Vagina (tissue), 2 donors: Measurements from ENCODE around the gene MAGEA9B. TPM values are rescaled to one million over a fixed set of nuclear protein-coding genes. Genes with fewer than 3 reads are reported as not detected.
"Not testable (repeated sequence)": the region's sequence is repeated elsewhere in the genome, so short reads cannot be mapped to it uniquely, and the experiment has no call there.

Source experiments
- DNase-seq, 2 donors: peaks; one replicate each; pipeline ENCODE4 v3.0.0-alpha.2; 2017; ENCODE audit errors: extremely low spot score in 2 of 2
- H3K27ac ChIP-seq: fragments of 200-600 bp; sonication (generic); one replicate; pipeline ENCODE4 v1.5.1; 2019
- H3K27me3 ChIP-seq: fragments of 200-600 bp; sonication (generic); one replicate; pipeline ENCODE4 v1.5.1; 2019
- H3K36me3 ChIP-seq, 2 donors: fragments of 200-600 bp; sonication (generic); one replicate each; pipeline ENCODE4 v1.5.1; 2017 to 2019
- H3K4me1 ChIP-seq: fragments of 200-600 bp; sonication (generic); one replicate; pipeline ENCODE4 v1.5.1; 2019
- H3K4me3 ChIP-seq, 2 donors: fragments of 200-600 bp; sonication (generic); 1 replicate in 1 of 2; 2 replicates in 1 of 2; pipeline ENCODE4 v1.5.1; 2016 to 2019
- H3K9me3 ChIP-seq: fragments of 200-600 bp; sonication (generic); one replicate; pipeline ENCODE4 v1.5.1; 2019
- CTCF ChIP-seq, 3 experiments: fragments of 450-650 bp in 2 of 3; fragments of 200-600 bp in 1 of 3; sonication (generic) in 1 of 3; IDR thresholded peaks; one replicate each; pipeline ENCODE4 v1.5.1; 2017 to 2019; ENCODE audit warnings: antibody characterized with exemption in 3 of 3, mild to moderate bottlenecking in 2 of 3, moderate library complexity in 2 of 3
- POLR2A ChIP-seq, 2 donors: fragments of 450-650 bp; IDR thresholded peaks; one replicate each; pipeline ENCODE4 v1.6.1; 2017; ENCODE audit warnings: antibody characterized with exemption in 2 of 2, mild to moderate bottlenecking in 2 of 2, moderate library complexity in 2 of 2
- POLR2AphosphoS5 ChIP-seq, 2 donors: sonication (generic); formaldehyde crosslinking; IDR thresholded peaks; one replicate each; pipeline ENCODE4 v1.9.0; 2017; ENCODE audit warnings: antibody characterized with exemption in 2 of 2, mild to moderate bottlenecking in 2 of 2, low read depth in 1 of 2; ENCODE audit not compliant: insufficient read depth in 1 of 2
- intact Hi-C: fragments of 100-400 bp; cut with DNase I; formaldehyde crosslinking; loops from one replicate; pipeline ENCODE4 v1.15.1; 2023
- total RNA-seq: library from RNA; depleted of rRNA; stranded (reverse); fragments of >200 nt; gene quantifications from one replicate; pipeline ENCODE4 v1.2.3, GENCODE V29; 2016

Gene MAGEA9B
- total RNA-seq, 1 donor from 2014 or later, result not detected

GRCh38 chrX:149628768-149629167, 41.5 kb upstream of the MAGEA9B start:
- TF ChIP-seq POLR2A (IDR thresholded peaks at IDR 0.05), result no peak
- no peak for TF ChIP-seq CTCF (IDR thresholded peaks at IDR 0.05)
- no peak for TF ChIP-seq POLR2AphosphoS5 (IDR thresholded peaks at IDR 0.05; ENCODE audit: insufficient read depth in 1 of 2, low read depth in 1 of 2)
- no peaks in the 10 kb centered on the region for H3K36me3 ChIP-seq
- no peak overlapping the region for H3K27ac ChIP-seq
- H3K4me3 ChIP-seq, result no peak overlapping the region
- H3K27me3 ChIP-seq, result no peaks in the 10 kb centered on the region
- intact Hi-C loops, result no loop called here
- no peaks in the 10 kb centered on the region for H3K9me3 ChIP-seq
- DNase-seq, result no peak
- H3K4me1 ChIP-seq, result peaks cover 46% of the 10 kb centered on the region

DNA sequence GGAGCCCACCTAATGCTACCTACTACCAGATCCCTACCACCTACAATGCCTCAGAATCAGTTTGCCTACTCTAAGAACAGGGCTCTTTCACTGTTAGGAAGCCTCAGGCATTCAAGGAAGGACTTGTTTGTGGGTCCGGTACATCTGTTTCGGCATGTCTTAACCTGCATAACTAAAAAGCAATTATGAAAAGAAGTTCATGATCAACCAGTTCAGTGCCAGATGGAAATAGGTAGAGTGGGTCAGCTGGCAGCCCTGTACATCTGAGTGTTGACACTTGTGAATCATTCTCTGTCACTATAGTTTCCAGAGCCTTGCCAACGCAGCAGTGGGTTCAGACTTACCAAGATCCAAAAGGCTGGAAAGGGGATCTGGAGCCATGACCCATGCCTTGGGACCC, 41.0 kb upstream of the MAGEA9B start:
- Histone ChIP-seq H3K4me1 (peaks cover 46% of the 10 kb centered on the region), H3K9me3 (no peaks in the 10 kb centered on the region), H3K27me3 (no peaks in the 10 kb centered on the region), H3K27ac (no peak overlapping the region), H3K4me3 (no peak overlapping the region), H3K36me3 (no peaks in the 10 kb centered on the region)
- intact Hi-C loops, result no loop called here
- no peak for DNase-seq
- TF ChIP-seq POLR2A (IDR thresholded peaks at IDR 0.05) (no peak), CTCF (IDR thresholded peaks at IDR 0.05) (no peak), POLR2AphosphoS5 (IDR thresholded peaks at IDR 0.05; ENCODE audit: insufficient read depth in 1 of 2, low read depth in 1 of 2) (no peak)

GRCh38 chrX:149626829-149627228, 39.6 kb upstream of the MAGEA9B start:
- H3K4me3 ChIP-seq, H3K27me3 ChIP-seq, H3K9me3 ChIP-seq, intact Hi-C loops, H3K27ac ChIP-seq, DNase-seq, H3K36me3 ChIP-seq: not testable (repeated sequence)
- peaks cover 41% of the 10 kb centered on the region for H3K4me1 ChIP-seq

DNA sequence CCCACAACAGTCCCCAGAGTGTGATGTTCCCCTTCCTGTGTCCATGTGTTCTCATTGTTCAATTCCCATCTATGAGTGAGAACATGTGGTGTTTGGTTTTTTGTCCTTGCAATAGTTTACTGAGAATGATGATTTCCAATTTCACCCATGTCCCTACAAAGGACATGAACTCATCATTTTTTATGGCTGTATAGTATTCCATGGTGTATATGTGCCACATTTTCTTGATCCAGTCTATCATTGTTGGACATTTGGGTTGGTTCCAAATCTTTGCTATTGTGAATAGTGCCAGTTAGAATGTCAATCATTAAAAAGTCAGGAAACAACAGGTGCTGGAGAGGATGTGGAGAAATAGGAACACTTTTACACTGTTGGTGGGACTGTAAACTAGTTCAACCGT, 32.4 kb upstream of the MAGEA9B start:
- H3K27me3 ChIP-seq, H3K36me3 ChIP-seq, H3K4me3 ChIP-seq, H3K27ac ChIP-seq, H3K4me1 ChIP-seq, intact Hi-C loops, DNase-seq, H3K9me3 ChIP-seq: not testable (repeated sequence)

DNA sequence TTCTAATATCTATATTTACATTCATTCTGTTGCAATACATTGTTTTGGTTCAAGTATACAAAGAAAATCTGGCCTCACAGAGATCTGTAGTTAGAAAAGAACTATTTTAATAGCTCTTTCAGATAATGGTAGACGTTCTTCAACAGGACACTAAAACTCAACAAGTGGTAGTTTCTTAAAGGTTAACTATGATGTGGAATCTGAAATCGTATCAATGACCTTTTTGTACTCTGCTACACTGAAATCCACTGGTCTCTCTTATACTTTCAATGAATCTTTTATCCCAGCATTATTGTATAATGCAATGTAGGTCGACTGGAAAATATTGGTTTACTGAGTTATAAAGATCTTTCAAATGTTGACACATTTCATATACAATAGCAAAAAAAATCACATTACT, 31.6 kb upstream of the MAGEA9B start:
- DNase-seq, result no peak
- intact Hi-C loops, result no loop called here
- Histone ChIP-seq H3K9me3 (no peaks in the 10 kb centered on the region), H3K4me1 (peaks cover 1% of the 10 kb centered on the region), H3K27ac (no peak overlapping the region), H3K36me3 (no peaks in the 10 kb centered on the region), H3K4me3 (no peak overlapping the region), H3K27me3 (no peaks in the 10 kb centered on the region)
- TF ChIP-seq POLR2A (IDR thresholded peaks at IDR 0.05) (no peak), POLR2AphosphoS5 (IDR thresholded peaks at IDR 0.05; ENCODE audit: insufficient read depth in 1 of 2, low read depth in 1 of 2) (no peak), CTCF (IDR thresholded peaks at IDR 0.05) (no peak)

DNA sequence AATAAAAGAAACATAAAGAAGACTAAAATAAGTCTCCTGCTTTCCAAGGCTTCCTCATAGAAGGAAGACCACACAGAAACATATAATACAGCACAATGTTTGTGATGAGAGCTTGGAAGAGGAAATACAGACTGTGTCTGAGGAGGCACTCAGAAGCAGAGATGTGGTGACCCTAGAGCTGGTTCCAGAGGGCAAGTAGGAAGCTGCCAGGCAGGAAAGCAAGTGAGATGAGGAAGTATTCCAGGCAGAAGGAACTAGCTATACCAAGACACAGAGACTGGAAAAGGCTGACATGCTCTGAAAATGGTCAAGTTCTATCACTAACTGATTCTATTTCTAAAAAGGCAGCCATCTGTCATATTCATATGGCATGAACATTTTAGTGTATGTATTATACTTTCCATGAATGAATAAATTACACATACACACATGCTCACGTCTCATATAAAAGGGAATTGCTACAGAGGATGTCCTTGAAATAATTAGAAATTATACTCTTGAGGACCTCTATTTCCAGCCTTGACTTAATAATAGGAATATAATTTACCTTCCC, 24.4 kb upstream of the MAGEA9B start:
- TF ChIP-seq CTCF (IDR thresholded peaks at IDR 0.05) (no peak), POLR2A (IDR thresholded peaks at IDR 0.05) (no peak), POLR2AphosphoS5 (IDR thresholded peaks at IDR 0.05; ENCODE audit: insufficient read depth in 1 of 2, low read depth in 1 of 2) (no peak)
- no peak overlapping the region for H3K4me3 ChIP-seq

More for the DNA sequence above, 24.4 kb upstream of the MAGEA9B start:
- DNase-seq, result no peak
- no peaks in the 10 kb centered on the region for H3K9me3 ChIP-seq
- H3K4me1 ChIP-seq, result no peaks in the 10 kb centered on the region
- H3K27ac ChIP-seq, result no peak overlapping the region
- H3K27me3 ChIP-seq, result no peaks in the 10 kb centered on the region
- intact Hi-C loops, result loop anchor here (5.0 kb wide), 1 partner anchor 1069 kb away; no protein-coding TSS in a partner anchor
- no peaks in the 10 kb centered on the region for H3K36me3 ChIP-seq
